ENCODE data around the gene CEP76.

Gene CEP76, protein sequence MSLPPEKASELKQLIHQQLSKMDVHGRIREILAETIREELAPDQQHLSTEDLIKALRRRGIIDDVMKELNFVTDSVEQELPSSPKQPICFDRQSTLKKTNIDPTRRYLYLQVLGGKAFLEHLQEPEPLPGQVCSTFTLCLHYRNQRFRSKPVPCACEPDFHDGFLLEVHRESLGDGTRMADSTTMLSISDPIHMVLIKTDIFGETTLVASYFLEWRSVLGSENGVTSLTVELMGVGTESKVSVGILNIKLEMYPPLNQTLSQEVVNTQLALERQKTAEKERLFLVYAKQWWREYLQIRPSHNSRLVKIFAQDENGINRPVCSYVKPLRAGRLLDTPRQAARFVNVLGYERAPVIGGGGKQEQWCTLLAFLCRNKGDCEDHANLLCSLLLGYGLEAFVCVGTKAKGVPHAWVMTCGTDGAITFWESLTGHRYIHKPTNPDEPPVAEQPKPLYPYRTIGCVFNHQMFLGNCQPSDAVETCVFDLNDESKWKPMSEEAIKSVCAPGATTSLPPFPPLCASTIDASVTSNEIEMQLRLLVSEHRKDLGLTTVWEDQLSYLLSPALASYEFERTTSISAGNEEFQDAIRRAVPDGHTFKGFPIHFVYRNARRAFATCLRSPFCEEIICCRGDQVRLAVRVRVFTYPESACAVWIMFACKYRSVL

DNA sequence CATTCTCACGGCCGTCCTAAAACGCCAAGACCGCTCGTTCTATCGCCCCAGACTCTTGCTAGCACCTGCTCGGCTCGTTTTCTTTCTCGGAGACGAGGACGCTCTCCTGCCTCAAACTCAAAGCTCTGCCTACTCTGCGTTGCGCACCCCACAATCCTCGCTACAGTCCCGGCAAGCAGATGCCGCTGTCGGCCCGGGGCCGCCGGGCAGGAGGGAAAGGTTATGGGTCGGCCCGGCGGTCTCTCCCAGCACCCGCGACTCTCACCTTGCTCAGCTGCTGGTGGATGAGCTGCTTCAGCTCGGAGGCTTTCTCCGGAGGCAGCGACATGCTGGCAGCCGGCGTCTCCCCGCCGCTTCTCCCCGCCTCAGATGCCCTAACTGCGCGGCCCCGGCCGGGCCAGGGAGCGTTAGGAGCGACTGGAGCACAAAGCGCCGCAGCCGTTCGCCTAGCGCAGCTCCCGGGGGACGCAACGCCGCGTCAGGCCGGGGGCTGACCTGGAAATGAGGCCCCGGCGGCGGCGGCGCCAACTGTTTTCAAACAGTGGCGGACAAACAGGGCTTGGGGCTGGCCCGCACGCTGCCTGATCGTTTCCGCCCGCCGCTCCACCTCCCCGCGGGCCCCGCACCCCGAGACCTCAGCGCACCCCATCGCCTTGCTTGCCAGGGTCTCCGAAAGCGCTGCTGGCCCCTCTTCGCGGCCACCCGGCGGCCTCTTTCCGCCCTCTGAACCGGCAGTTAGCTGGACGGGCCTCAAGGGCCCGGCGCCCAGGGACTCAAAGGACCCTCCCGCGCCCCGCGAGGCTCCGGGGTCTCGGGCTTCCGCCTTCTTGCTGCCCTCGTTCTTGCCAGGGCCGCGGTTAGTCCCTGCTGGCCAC, at the start of gene CEP76, which contains the start of gene PSMG2:
CEP76 (minus strand) TSS at position 503 of the 875 bp plus-strand sequence; CDS start at position 328, 175 bp downstream.
PSMG2 (plus strand) TSS at position 822 of the 875 bp plus-strand sequence. CDS start 66 bp downstream, outside the sequence.
- peak within 1 kb of the TSS; percentile 93 for H3K27ac ChIP-seq
- DNase-seq (ENCODE audit: low spot score): peak; percentile 90
- TF ChIP-seq, protein P1, sequence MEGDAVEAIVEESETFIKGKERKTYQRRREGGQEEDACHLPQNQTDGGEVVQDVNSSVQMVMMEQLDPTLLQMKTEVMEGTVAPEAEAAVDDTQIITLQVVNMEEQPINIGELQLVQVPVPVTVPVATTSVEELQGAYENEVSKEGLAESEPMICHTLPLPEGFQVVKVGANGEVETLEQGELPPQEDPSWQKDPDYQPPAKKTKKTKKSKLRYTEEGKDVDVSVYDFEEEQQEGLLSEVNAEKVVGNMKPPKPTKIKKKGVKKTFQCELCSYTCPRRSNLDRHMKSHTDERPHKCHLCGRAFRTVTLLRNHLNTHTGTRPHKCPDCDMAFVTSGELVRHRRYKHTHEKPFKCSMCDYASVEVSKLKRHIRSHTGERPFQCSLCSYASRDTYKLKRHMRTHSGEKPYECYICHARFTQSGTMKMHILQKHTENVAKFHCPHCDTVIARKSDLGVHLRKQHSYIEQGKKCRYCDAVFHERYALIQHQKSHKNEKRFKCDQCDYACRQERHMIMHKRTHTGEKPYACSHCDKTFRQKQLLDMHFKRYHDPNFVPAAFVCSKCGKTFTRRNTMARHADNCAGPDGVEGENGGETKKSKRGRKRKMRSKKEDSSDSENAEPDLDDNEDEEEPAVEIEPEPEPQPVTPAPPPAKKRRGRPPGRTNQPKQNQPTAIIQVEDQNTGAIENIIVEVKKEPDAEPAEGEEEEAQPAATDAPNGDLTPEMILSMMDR (conservative IDR thresholded peaks at IDR 0.05; ENCODE audit: low read depth): no peak
- POLR2A ChIA-PET (ENCODE audit: low non-redundant PET): interaction anchor here (0.5 to 0.7 kb wide), 2 partner anchors 10 to 310 kb away, joined by 4 to 5 read pairs; no protein-coding TSS in a partner anchor
- CTCF ChIA-PET: interaction anchor here (0.5 kb wide), 1 partner anchor 194 kb away, joined by 4 read pairs; no protein-coding TSS in a partner anchor

DNA sequence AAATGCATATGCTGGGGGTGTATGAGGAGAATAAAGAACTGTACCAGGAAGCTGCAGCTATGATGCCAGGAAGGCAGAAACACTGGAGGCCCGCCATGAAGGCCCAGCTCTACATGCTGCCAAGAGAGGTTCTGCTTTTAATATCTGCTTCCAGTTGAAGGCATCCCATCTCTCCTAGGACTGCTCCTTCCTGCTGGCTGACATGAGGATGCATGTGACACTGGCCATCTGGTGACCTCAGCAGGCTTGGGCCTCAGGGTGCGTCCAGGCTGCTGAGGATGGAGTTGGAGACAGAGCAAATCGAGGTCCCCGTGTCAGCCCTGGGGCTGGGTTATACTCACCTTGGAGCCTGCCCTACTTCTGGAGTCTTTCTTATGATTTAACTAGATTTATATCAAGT, 49.4 kb upstream of the CEP76 start:
- DNase-seq (ENCODE audit: low spot score): no peak
- POLR2A ChIA-PET (ENCODE audit: low non-redundant PET): no interaction called here
- TF ChIP-seq, protein P1 (conservative IDR thresholded peaks at IDR 0.05; ENCODE audit: low read depth): no peak
- H3K27ac ChIP-seq: no peak overlapping the region
- CTCF ChIA-PET: interaction anchor here (1.7 kb wide), 1 partner anchor 8 kb away, joined by 5 read pairs; no protein-coding TSS in a partner anchor

DNA sequence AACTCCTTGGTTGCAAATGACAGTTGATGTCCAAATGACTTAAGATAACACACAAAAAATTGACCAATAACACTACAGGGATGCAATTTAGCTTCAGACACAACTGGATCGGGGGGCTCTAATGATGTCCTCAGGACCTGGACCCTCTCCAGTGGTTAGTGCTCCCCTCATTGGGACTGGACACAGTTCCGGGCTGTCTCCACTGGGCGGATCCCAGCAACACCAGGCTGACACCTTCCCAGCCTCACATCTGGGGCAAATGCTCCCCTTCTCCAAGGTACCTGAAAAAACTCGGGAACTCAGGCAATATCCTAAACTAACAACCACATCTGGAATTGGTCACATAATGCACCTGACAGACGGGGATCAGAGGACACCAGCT, 49.0 kb upstream of the CEP76 start:
- TF ChIP-seq, protein P1 (conservative IDR thresholded peaks at IDR 0.05; ENCODE audit: low read depth): no peak
- H3K27ac ChIP-seq: no peak overlapping the region
- DNase-seq (ENCODE audit: low spot score): no peak
- ChIA-PET CTCF (no interaction called here), POLR2A (ENCODE audit: low non-redundant PET) (no interaction called here)

DNA sequence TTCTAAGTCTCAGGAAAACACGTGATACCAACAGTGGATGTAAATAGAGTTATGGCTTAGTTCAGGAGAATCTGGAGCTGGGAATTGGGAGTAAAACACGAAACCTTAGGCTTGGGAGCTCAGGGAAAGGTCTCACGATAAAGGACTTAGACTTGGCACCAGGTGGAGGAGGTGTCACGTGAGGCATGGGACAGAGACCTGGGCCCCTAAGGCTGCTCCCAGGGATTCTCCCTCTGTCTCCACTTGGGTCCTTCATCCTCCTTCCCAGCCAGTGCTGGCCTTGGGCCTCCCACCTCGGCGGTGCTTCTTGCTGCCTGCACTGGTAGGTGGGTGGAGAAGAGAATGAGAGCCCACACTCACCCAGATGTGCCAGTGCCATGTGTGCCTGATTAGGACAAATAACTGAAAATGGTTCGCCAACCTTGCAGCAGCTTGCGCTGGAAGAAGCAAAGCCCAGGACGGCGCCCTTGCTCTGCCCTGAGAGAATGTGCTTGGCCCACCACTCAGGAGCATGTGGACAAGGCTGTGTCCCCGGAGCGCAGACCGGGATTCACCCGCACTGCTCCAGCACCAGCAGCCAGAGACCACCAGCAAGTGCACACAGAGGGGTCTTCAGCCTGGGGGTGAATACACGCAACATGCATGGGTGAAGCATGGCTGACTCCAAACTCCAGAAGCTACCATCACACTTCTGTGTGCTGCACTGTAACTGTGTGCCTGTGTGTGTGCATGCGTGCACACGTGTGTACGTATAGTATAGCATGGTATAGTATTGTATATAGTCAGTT, 48.4 kb upstream of the CEP76 start:
- ChIA-PET CTCF (interaction anchor here (0.5 to 1.3 kb wide), 4 partner anchors 31 to 1938 kb away, joined by 3 to 4 read pairs (median 4); no protein-coding TSS in a partner anchor), POLR2A (ENCODE audit: low non-redundant PET) (no interaction called here)
- no peak overlapping the region for H3K27ac ChIP-seq
- DNase-seq (ENCODE audit: low spot score): no peak
- TF ChIP-seq, protein P1 (conservative IDR thresholded peaks at IDR 0.05; ENCODE audit: low read depth): no peak

DNA sequence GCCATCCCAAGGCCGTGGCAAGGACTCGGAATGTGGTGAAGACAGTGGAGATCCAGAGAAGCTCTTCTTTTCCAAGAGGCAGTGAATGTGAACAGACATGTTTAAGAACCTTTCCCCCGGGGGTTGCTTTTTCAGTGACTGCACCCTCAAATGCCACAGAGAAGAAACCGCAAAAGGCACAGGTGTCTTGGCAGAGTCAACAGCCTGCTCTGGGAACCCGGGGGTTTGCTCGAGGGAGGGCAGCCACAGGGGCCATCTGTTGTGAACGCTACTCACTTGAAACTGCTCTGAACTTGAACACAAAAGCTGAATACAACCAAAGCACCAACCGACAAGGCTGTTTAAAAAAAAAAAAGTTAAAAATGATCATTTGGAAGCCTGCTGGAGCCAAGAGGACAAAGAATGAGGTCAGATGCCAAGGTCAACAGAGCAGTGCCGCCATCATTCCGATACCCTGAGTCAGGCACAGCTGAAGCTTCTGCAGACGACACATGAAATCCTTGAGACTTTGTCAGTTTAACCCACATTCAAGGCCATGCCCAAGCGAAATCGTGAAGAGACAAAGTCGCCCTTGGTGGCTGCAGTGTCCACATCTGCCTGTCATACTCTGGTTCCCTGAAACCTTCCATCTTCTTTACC, 47.7 kb upstream of the CEP76 start:
- no peak overlapping the region for H3K27ac ChIP-seq
- TF ChIP-seq, protein P1 (conservative IDR thresholded peaks at IDR 0.05; ENCODE audit: low read depth): no peak
- ChIA-PET POLR2A (ENCODE audit: low non-redundant PET) (no interaction called here), CTCF (interaction anchor here (0.5 to 1.3 kb wide), 4 partner anchors 23 to 1937 kb away, joined by 3 to 4 read pairs (median 4); no protein-coding TSS in a partner anchor)
- no peak for DNase-seq (ENCODE audit: low spot score)
